Brain pericyte (primary cell): ENCODE data around the gene CASQ1.

Source experiments
- DNase-seq: peaks from one replicate; pipeline ENCODE4 v3.0.0-alpha.2; 2012; ENCODE audit warnings: low read depth, low spot score

CASQ1 gene

GRCh38 chr1:160168609-160169369, 21.6 kb upstream of the CASQ1 start:
- DNase-seq = no peak

GRCh38 chr1:160169553-160170399, 20.6 kb upstream of the CASQ1 start:
- peak; percentile 78 for DNase-seq

- no peak for DNase-seq
Measured at GRCh38 chr1:160171354-160171753, 19.0 kb upstream of the CASQ1 start.

- DNase-seq = no peak
Measured at GRCh38 chr1:160171980-160172379, 18.4 kb upstream of the CASQ1 start.

- no peak for DNase-seq
Measured at GRCh38 chr1:160177231-160177630, 13.1 kb upstream of the CASQ1 start.

GRCh38 chr1:160177667-160178066, 12.7 kb upstream of the CASQ1 start:
- no peak for DNase-seq

- DNase-seq = no peak
Measured at GRCh38 chr1:160178731-160179130, 11.6 kb upstream of the CASQ1 start.

GRCh38 chr1:160179336-160179735, 11.0 kb upstream of the CASQ1 start:
- no peak for DNase-seq

GRCh38 chr1:160186246-160186645, 4.1 kb upstream of the CASQ1 start:
- no peak for DNase-seq

GRCh38 chr1:160186729-160187128, 3.6 kb upstream of the CASQ1 start:
- DNase-seq = no peak

- no peak for DNase-seq
Measured at GRCh38 chr1:160187407-160187806, 3.0 kb upstream of the CASQ1 start.

- DNase-seq = no peak
Measured at GRCh38 chr1:160188341-160188740, 2.0 kb upstream of the CASQ1 start.

GRCh38 chr1:160191756-160192155, 1.4 kb downstream of the CASQ1 start:
- DNase-seq = no peak

GRCh38 chr1:160192234-160192633, 1.9 kb downstream of the CASQ1 start:
- DNase-seq = no peak

- DNase-seq = peak; percentile 41
Measured at GRCh38 chr1:160193091-160193819, 2.9 kb downstream of the CASQ1 start.

GRCh38 chr1:160193832-160194736, 3.7 kb downstream of the CASQ1 start:
- no peak for DNase-seq

- no peak for DNase-seq
Measured at GRCh38 chr1:160194737-160195059, 4.3 kb downstream of the CASQ1 start.

- no peak for DNase-seq
Measured at GRCh38 chr1:160196143-160196542, 5.8 kb downstream of the CASQ1 start.

- DNase-seq = no peak
Measured at GRCh38 chr1:160197231-160197630, 6.9 kb downstream of the CASQ1 start.

- DNase-seq = no peak
Measured at GRCh38 chr1:160200786-160201185, 10.4 kb downstream of the CASQ1 start.

GRCh38 chr1:160204526-160205241, 14.3 kb downstream of the CASQ1 start:
- DNase-seq = no peak
